Gastrocnemius medialis (tissue), 4 donors: Measurements from ENCODE around the gene ARHGAP6.

ENCODE experiments used
- POLR2A ChIP-seq, 2 donors: fragments of 450-650 bp; IDR thresholded peaks; one replicate each; pipeline ENCODE4 v1.6.1; 2017; ENCODE audit warnings: antibody characterized with exemption in 2 of 2, mild to moderate bottlenecking in 2 of 2, moderate library complexity in 2 of 2
- TF ChIP-seq, protein P1 (sequence below), 5 experiments: fragments of 450-650 bp in 3 of 5; fragments of 200-600 bp in 2 of 5; sonication (generic) in 2 of 5; IDR thresholded peaks in 4 of 5; conservative IDR thresholded peaks in 1 of 5; 1 replicate in 4 of 5; 2 replicates in 1 of 5; pipeline ENCODE4 v1.5.1; 2016 to 2019; ENCODE audit warnings: antibody characterized with exemption in 5 of 5, mild to moderate bottlenecking in 3 of 5, moderate library complexity in 3 of 5

DNA sequence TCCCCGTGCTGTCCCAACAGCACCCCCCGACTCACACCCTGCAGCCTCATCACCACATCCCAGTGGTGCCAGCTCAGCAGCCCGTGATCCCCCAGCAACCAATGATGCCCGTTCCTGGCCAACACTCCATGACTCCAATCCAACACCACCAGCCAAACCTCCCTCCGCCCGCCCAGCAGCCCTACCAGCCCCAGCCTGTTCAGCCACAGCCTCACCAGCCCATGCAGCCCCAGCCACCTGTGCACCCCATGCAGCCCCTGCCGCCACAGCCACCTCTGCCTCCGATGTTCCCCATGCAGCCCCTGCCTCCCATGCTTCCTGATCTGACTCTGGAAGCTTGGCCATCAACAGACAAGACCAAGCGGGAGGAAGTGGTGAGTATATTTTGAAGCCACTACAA lies 367.1 kb downstream of the ARHGAP6 start:
- TF ChIP-seq, protein P1, sequence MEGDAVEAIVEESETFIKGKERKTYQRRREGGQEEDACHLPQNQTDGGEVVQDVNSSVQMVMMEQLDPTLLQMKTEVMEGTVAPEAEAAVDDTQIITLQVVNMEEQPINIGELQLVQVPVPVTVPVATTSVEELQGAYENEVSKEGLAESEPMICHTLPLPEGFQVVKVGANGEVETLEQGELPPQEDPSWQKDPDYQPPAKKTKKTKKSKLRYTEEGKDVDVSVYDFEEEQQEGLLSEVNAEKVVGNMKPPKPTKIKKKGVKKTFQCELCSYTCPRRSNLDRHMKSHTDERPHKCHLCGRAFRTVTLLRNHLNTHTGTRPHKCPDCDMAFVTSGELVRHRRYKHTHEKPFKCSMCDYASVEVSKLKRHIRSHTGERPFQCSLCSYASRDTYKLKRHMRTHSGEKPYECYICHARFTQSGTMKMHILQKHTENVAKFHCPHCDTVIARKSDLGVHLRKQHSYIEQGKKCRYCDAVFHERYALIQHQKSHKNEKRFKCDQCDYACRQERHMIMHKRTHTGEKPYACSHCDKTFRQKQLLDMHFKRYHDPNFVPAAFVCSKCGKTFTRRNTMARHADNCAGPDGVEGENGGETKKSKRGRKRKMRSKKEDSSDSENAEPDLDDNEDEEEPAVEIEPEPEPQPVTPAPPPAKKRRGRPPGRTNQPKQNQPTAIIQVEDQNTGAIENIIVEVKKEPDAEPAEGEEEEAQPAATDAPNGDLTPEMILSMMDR (IDR thresholded peaks at IDR 0.05 in 4 of 5, conservative IDR thresholded peaks at IDR 0.05 in 1 of 5), result no peak
- no peak for TF ChIP-seq POLR2A (IDR thresholded peaks at IDR 0.05)
